ENCODE results near the gene AFP.
A peak's percentile ranks its signal among the peaks of the same experiment; 100 is the strongest.

AFP gene

GRCh38 chr4:73431813-73432168 is 4.2 kb upstream of the AFP start:
- DNase-seq (ENCODE audit: extremely low read depth, low read depth): no peak
- no peak for TF ChIP-seq CTCF (IDR thresholded peaks at IDR 0.05; ENCODE audit: low read depth, low read length)

DNA sequence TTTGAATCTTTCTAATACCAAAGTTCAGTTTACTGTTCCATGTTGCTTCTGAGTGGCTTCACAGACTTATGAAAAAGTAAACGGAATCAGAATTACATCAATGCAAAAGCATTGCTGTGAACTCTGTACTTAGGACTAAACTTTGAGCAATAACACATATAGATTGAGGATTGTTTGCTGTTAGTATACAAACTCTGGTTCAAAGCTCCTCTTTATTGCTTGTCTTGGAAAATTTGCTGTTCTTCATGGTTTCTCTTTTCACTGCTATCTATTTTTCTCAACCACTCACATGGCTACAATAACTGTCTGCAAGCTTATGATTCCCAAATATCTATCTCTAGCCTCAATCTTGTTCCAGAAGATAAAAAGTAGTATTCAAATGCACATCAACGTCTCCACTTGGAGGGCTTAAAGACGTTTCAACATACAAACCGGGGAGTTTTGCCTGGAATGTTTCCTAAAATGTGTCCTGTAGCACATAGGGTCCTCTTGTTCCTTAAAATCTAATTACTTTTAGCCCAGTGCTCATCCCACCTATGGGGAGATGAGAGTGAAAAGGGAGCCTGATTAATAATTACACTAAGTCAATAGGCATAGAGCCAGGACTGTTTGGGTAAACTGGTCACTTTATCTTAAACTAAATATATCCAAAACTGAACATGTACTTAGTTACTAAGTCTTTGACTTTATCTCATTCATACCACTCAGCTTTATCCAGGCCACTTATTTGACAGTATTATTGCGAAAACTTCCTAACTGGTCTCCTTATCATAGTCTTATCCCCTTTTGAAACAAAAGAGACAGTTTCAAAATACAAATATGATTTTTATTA is 3.6 kb upstream of the AFP start:
- TF ChIP-seq CTCF (IDR thresholded peaks at IDR 0.05; ENCODE audit: low read depth, low read length): no peak
- no peak for DNase-seq (ENCODE audit: extremely low read depth, low read depth)

DNA sequence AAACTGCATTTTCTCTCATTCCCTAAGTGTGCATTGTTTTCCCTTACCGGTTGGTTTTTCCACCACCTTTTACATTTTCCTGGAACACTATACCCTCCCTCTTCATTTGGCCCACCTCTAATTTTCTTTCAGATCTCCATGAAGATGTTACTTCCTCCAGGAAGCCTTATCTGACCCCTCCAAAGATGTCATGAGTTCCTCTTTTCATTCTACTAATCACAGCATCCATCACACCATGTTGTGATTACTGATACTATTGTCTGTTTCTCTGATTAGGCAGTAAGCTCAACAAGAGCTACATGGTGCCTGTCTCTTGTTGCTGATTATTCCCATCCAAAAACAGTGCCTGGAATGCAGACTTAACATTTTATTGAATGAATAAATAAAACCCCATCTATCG is 2.9 kb upstream of the AFP start:
- TF ChIP-seq CTCF (IDR thresholded peaks at IDR 0.05; ENCODE audit: low read depth, low read length): no peak
- DNase-seq (ENCODE audit: extremely low read depth, low read depth): no peak

DNA sequence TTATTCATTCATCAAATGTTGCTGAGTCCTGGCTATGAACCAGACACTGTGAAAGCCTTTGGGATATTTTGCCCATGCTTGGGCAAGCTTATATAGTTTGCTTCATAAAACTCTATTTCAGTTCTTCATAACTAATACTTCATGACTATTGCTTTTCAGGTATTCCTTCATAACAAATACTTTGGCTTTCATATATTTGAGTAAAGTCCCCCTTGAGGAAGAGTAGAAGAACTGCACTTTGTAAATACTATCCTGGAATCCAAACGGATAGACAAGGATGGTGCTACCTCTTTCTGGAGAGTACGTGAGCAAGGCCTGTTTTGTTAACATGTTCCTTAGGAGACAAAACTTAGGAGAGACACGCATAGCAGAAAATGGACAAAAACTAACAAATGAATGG is 1.7 kb upstream of the AFP start:
- peak; percentile 54 for TF ChIP-seq CTCF (IDR thresholded peaks at IDR 0.05; ENCODE audit: low read depth, low read length)
- DNase-seq (ENCODE audit: extremely low read depth, low read depth): no peak

- TF ChIP-seq CTCF (IDR thresholded peaks at IDR 0.05; ENCODE audit: low read depth, low read length): no peak
- DNase-seq (ENCODE audit: extremely low read depth, low read depth): no peak
These were observed 895 bp downstream of the AFP start for GRCh38 chr4:73436674-73437557.

DNA sequence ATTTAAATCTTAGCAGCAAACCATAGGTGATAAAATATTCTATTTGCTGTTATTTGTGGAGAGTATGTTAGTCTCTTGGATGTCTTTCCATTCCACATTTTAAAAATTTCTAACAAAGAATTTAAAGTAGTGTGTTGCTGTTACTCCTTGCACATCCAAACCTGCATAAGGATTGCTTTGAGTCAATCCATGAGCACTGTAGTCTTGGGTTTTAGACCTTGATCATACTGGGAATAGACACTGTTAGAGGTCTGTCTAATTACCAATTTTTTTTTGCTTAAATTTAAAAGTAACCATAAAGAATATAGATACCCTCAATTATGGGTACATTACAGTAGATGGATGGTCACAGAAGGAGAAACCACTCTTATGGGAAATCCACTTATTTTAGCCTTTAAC is 1.5 kb downstream of the AFP start:
- no peak for DNase-seq (ENCODE audit: extremely low read depth, low read depth)
- no peak for TF ChIP-seq CTCF (IDR thresholded peaks at IDR 0.05; ENCODE audit: low read depth, low read length)

- no peak for TF ChIP-seq CTCF (IDR thresholded peaks at IDR 0.05; ENCODE audit: low read depth, low read length)
- no peak for DNase-seq (ENCODE audit: extremely low read depth, low read depth)
These were observed 2.0 kb downstream of the AFP start for GRCh38 chr4:73438048-73438447.
